Endothelial cell of umbilical vein (primary cell): ENCODE data around the gene ATP6V1F. TPM values are rescaled to one million over a fixed set of nuclear protein-coding genes. Genes with fewer than 3 reads are reported as not detected.

ENCODE experiments used
- BruUV-seq: library from RNA; stranded (reverse); fragments of 400-500 nt; replicated peaks from 2 replicates; lab custom pipeline; 2021; lab: Mats Ljungman, UMichigan
- CTCF ChIA-PET: fragments of 300-600, 350-600 bp; sonication (Branson Sonifier 250); formaldehyde crosslinking; loops from one replicate; lab custom pipeline; 2021; ENCODE audit warnings: antibody characterized with exemption, inconsistent platforms; lab: Charles Lee
- POLR2A ChIA-PET: fragments of 300-600, 350-600 bp; sonication (Branson Sonifier 250); formaldehyde crosslinking; loops from one replicate; lab custom pipeline; 2021; ENCODE audit warnings: antibody characterized with exemption, inconsistent platforms; lab: Charles Lee
- DNase-seq: peaks from one replicate; pipeline ENCODE4 v3.0.0-alpha.2; 2011; ENCODE audit warnings: low read depth, low spot score
- FAIRE-seq: peaks from 2 replicates; lab custom pipeline; 2011; peaks lifted over from hg19 to GRCh38; lab: Jason Lieb, UNC
- H2AFZ ChIP-seq: 2 replicates; pipeline ENCODE4 v1.6.0; 2012; ENCODE audit warnings: low read depth, low read length, control low read depth, inconsistent platforms
- H3K27ac ChIP-seq: 2 replicates; pipeline ENCODE4 v1.5.1; 2011; ENCODE audit warnings: low read depth, mild to moderate bottlenecking, control low read depth, low read length, moderate library complexity; ENCODE audit not compliant: insufficient read depth
- H3K27me3 ChIP-seq, 2 experiments: 2 replicates each; pipeline versions ENCODE4 v1.6.0 to v1.6.1; 2011; ENCODE audit warnings: low read length in 2 of 2, mixed read lengths in 1 of 2; ENCODE audit not compliant: control insufficient read depth in 2 of 2, insufficient read depth in 2 of 2
- H3K36me3 ChIP-seq, 2 experiments: 2 replicates in 1 of 2; 3 replicates in 1 of 2; pipeline ENCODE4 v1.5.1; 2011; ENCODE audit warnings: low read length in 2 of 2, mild to moderate bottlenecking in 1 of 2, moderate library complexity in 1 of 2; ENCODE audit not compliant: control insufficient read depth in 2 of 2, insufficient read depth in 2 of 2; ENCODE audit errors: extremely low read depth in 1 of 2
- H3K4me1 ChIP-seq: 3 replicates; pipeline ENCODE4 v1.5.1; 2011; ENCODE audit warnings: mild to moderate bottlenecking, low read length; ENCODE audit not compliant: control insufficient read depth, insufficient read depth; ENCODE audit errors: extremely low read depth
- H3K4me2 ChIP-seq: 2 replicates; pipeline ENCODE4 v1.6.1; 2011; ENCODE audit warnings: low read length, control low read depth, mixed read lengths; ENCODE audit not compliant: insufficient read depth
- H3K4me3 ChIP-seq, 3 experiments: fragments of 200-600 bp in 1 of 3; sonication (generic), shearing (Covaris generic) in 1 of 3; replicated peaks in 1 of 3; 2 replicates each; pipeline ENCODE4 v1.5.1; 2011 to 2016; ENCODE audit warnings: control low read depth in 3 of 3, low read length in 3 of 3, mild to moderate bottlenecking in 2 of 3, inconsistent platforms in 1 of 3, low read depth in 1 of 3, moderate library complexity in 1 of 3; ENCODE audit not compliant: insufficient read depth in 1 of 3
- H3K79me2 ChIP-seq: 2 replicates; pipeline ENCODE4 v1.6.0; 2012; ENCODE audit warnings: low read length, inconsistent platforms; ENCODE audit not compliant: control insufficient read depth, insufficient read depth
- H3K9ac ChIP-seq: replicated peaks from 2 replicates; pipeline ENCODE3; 2011; ENCODE audit warnings: low read length, control low read depth; ENCODE audit not compliant: insufficient read depth; ENCODE audit errors: extremely low read depth
- H3K9me1 ChIP-seq: replicated peaks from 3 replicates; pipeline ENCODE4 v1.6.0; 2011; ENCODE audit warnings: mild to moderate bottlenecking, low read length; ENCODE audit not compliant: control insufficient read depth, insufficient read depth; ENCODE audit errors: extremely low read depth
- H3K9me3 ChIP-seq: replicated peaks from 2 replicates; pipeline ENCODE4 v1.5.1; 2012; ENCODE audit warnings: low read length, inconsistent platforms; ENCODE audit not compliant: control insufficient read depth, insufficient read depth
- H4K20me1 ChIP-seq: replicated peaks from 2 replicates; pipeline ENCODE3; 2011; ENCODE audit warnings: mild to moderate bottlenecking, low read length; ENCODE audit not compliant: control insufficient read depth, insufficient read depth; ENCODE audit errors: extremely low read depth
- EZH2 ChIP-seq: IDR thresholded peaks from 2 replicates; pipeline ENCODE4 v1.6.1; 2012; ENCODE audit warnings: borderline replicate concordance, low read depth, mild to moderate bottlenecking, moderate library complexity, low read length, inconsistent platforms; ENCODE audit not compliant: severe bottlenecking
- FOS ChIP-seq: IDR thresholded peaks from 2 replicates; pipeline ENCODE4 v1.6.1; 2011; ENCODE audit warnings: mild to moderate bottlenecking, low read length, moderate library complexity, borderline replicate concordance; ENCODE audit not compliant: insufficient read depth
- GATA2 ChIP-seq: IDR thresholded peaks from 2 replicates; pipeline ENCODE4 v1.7.0; 2011; ENCODE audit warnings: low read depth, mild to moderate bottlenecking, moderate library complexity, mixed read lengths, low read length; ENCODE audit not compliant: insufficient read length, insufficient read depth
- JUN ChIP-seq: IDR thresholded peaks from 2 replicates; pipeline ENCODE4 v1.6.1; 2011; ENCODE audit warnings: borderline replicate concordance, low read depth; ENCODE audit not compliant: insufficient read length, insufficient read depth
- MYC ChIP-seq: IDR thresholded peaks from one replicate; pipeline ENCODE4 v1.6.1; 2011; ENCODE audit warnings: mild to moderate bottlenecking, low read depth, low read length
- POLR2A ChIP-seq: IDR thresholded peaks from 2 replicates; pipeline ENCODE4 v1.6.1; 2012; ENCODE audit warnings: low read depth, mild to moderate bottlenecking, control low read depth, low read length
- POLR2AphosphoS5 ChIP-seq: IDR thresholded peaks from 2 replicates; pipeline ENCODE4 v1.6.1; 2012; ENCODE audit warnings: low read depth, mild to moderate bottlenecking, control low read depth, low read length, moderate library complexity; ENCODE audit not compliant: insufficient read depth
- dilution Hi-C: fragments of 300-500 bp; cut with MboI; formaldehyde crosslinking; loops from one replicate; pipeline ENCODE4 v1.15.0; 2019; ENCODE audit warnings: low sequenced_read_pairs; ENCODE audit not compliant: extremely low pct_ligation_motif_present
- intact Hi-C: fragments of 100-400 bp; cut with micrococcal nuclease; formaldehyde crosslinking; loops from one replicate; pipeline ENCODE4 v1.10.0; 2022
- polyA plus RNA-seq, 4 experiments: library from polyadenylated mRNA; depleted of rRNA in 3 of 4; stranded (reverse) in 3 of 4; unstranded in 1 of 4; fragments of >200 nt; gene quantifications; 2 replicates each; pipeline versions ENCODE4 v1.2.1 to v1.2.3, GENCODE V29; 2011 to 2012; ENCODE audit warnings: missing spikeins in 1 of 4
- total RNA-seq: library from RNA; stranded (reverse); gene quantifications from 2 replicates; pipeline ENCODE4 v1.2.3, GENCODE V29; 2021
- TF ChIP-seq, protein P1 (sequence below): IDR thresholded peaks from 2 replicates; pipeline ENCODE4 v1.6.1; 2011; ENCODE audit not compliant: insufficient read depth, insufficient read length
- TF ChIP-seq, protein P2 (sequence below), 2 donors: IDR thresholded peaks; 1 replicate in 1 of 2; 2 replicates in 1 of 2; pipeline ENCODE4 v1.5.1; 2011; ENCODE audit warnings: low read length in 2 of 2, mild to moderate bottlenecking in 2 of 2, moderate library complexity in 2 of 2, control low read depth in 1 of 2, inconsistent platforms in 1 of 2, low read depth in 1 of 2; ENCODE audit not compliant: insufficient read depth in 1 of 2; ENCODE audit errors: extremely low read depth in 1 of 2

The ATP6V1F gene
- total and polyA plus RNA-seq, 2 donors (not counting 3 experiments of a cell fraction or from before 2014, with no cell fraction given) = 156 to 360 TPM

DNA sequence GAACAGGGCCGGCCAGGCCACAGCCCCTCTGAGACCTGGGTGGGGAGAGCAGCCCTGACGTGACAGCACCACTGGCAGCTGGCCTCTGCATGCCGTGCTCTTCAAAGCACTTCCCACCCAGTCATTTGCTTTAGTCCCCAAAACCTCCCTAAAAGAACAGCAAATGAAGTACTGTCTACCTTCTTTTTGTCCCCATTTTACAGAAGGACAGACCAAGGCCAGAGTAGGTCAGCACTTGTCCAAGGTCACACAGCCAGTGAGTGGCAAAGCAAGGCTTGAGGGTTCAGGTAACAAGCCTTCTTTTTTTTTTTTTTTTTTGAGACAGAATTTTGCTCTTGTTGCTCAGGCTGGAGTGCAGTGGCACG is 15.1 kb downstream of the ATP6V1F start:
- no peak overlapping the region for H3K4me3 ChIP-seq
- TF ChIP-seq, protein P1, sequence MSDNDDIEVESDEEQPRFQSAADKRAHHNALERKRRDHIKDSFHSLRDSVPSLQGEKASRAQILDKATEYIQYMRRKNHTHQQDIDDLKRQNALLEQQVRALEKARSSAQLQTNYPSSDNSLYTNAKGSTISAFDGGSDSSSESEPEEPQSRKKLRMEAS = no peak
- no peak for TF ChIP-seq POLR2A
- TF ChIP-seq POLR2AphosphoS5 = no peak
- no peak for TF ChIP-seq FOS
- TF ChIP-seq MYC = no peak
- TF ChIP-seq, protein P2, sequence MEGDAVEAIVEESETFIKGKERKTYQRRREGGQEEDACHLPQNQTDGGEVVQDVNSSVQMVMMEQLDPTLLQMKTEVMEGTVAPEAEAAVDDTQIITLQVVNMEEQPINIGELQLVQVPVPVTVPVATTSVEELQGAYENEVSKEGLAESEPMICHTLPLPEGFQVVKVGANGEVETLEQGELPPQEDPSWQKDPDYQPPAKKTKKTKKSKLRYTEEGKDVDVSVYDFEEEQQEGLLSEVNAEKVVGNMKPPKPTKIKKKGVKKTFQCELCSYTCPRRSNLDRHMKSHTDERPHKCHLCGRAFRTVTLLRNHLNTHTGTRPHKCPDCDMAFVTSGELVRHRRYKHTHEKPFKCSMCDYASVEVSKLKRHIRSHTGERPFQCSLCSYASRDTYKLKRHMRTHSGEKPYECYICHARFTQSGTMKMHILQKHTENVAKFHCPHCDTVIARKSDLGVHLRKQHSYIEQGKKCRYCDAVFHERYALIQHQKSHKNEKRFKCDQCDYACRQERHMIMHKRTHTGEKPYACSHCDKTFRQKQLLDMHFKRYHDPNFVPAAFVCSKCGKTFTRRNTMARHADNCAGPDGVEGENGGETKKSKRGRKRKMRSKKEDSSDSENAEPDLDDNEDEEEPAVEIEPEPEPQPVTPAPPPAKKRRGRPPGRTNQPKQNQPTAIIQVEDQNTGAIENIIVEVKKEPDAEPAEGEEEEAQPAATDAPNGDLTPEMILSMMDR (IDR thresholded peaks at IDR 0.05; ENCODE audit: extremely low read depth in 1 of 2, insufficient read depth in 1 of 2, low read depth in 1 of 2, low read length in 2 of 2) = no peak
- TF ChIP-seq GATA2 = no peak
- TF ChIP-seq JUN = no peak
- no peak for TF ChIP-seq EZH2
- H3K27ac ChIP-seq = no peak overlapping the region
- dilution Hi-C loops = no loop called here
- H3K4me1 ChIP-seq = no peaks in the 10 kb centered on the region
- no peak overlapping the region for H3K4me2 ChIP-seq
- H3K9me3 ChIP-seq = no peaks in the 10 kb centered on the region
- BruUV-seq = no TSS peak
- H3K9ac ChIP-seq = no peak overlapping the region
- intact Hi-C loops = no loop called here
- ChIA-PET POLR2A (no interaction called here), CTCF (interaction anchor here (1.9 kb wide), 1 partner anchor 10 kb away, joined by 6 read pairs; no protein-coding TSS in a partner anchor)
- H2AFZ ChIP-seq = no peak overlapping the region
- H3K9me1 ChIP-seq = no peaks in the 10 kb centered on the region
- FAIRE-seq (no peak), DNase-seq (no peak)
- no peaks in the 10 kb centered on the region for H3K36me3 ChIP-seq
- no peaks in the 10 kb centered on the region for H3K79me2 ChIP-seq
- no peaks in the 10 kb centered on the region for H4K20me1 ChIP-seq
- peaks cover 0 to 2% of the 10 kb centered on the region in 2 experiments for H3K27me3 ChIP-seq
